ENCODE results near the gene RAC2. TPM values are rescaled to one million over a fixed set of nuclear protein-coding genes. Genes with fewer than 3 reads are reported as not detected.

Gene RAC2
- total RNA-seq, 1 experiment from 2014 or later = 9.4 TPM

DNA sequence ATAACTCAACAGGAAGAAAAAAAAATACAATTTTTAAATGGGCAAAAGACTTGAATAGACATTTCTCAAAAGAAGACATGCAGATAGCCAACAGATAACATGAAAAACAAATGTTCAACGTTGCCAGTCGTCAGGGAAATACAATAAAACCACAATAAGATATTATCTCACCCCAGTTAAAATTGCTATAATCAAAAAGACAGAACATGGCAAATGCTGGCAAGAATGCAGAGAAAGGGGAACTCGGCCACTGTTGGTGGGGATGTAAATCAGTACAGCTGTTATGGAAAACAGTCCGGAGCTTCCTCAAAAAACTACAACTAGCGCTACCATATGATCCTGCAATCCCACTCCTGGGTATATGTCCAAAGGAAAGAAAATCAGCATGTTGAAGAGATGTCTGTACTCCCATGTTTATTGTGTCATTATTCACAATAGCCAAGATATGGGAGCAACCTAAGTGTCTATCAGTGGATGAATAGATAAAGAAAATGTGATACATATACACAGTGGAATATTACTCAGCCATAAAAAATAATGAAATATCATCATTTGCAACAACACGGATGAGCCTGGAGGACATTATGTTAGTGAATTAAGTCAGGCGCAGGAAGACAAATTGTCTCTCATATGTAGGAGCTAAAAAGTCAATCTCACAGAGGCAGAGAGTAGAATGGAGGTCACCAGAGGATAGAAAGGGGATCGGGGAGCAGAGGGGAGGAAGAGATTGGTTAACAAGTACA is 26.0 kb upstream of the RAC2 start:
- Histone ChIP-seq H3K36me3 (replicated peaks; ENCODE audit: control insufficient read depth, insufficient read depth, low read length) (no peaks in the 10 kb centered on the region), H3K4me3 (ENCODE audit: insufficient read depth, low read depth, low read length) (no peak overlapping the region), H3K27me3 (ENCODE audit: control insufficient read depth, insufficient read depth, low read length) (no peaks in the 10 kb centered on the region)
- DNase-seq = no peak

DNA sequence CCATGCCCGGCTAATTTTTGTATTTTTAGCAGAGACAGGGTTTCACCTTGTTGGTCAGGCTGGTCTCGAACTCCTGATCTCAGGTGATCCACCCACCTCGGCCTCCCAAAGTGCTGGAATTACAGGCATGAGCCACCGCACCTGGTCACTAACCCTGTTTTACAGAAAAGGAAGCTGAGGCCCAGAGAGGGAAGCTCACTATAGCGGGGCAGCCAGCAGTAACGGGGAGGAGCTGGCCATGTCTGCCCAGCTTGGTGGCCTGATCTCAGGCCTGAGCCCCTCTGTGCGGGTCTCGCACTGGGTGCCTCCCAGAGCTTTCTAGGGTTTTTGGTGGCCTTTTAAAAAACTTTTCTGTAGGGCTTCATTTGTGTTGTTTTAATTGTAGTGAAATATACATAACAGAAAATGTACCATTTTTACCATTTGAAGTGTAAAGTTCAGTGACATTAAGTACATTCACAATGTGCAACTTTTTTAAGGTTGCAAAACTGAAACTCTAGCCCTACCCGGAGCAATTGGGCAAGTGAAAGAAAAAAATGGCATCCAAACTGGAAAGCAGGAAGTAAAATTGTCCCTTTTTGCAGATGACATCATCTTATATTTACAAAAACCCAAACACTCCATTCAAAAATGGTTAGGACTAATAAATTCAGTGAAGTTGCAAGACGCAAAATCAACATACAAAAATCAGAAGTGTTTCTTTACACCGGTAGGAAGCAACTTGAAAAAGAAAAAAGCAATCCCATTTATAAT is 23.8 kb upstream of the RAC2 start:
- H3K36me3 ChIP-seq (replicated peaks; ENCODE audit: control insufficient read depth, insufficient read depth, low read length) = no peaks in the 10 kb centered on the region
- H3K27me3 ChIP-seq (ENCODE audit: control insufficient read depth, insufficient read depth, low read length) = no peaks in the 10 kb centered on the region
- H3K4me3 ChIP-seq (ENCODE audit: insufficient read depth, low read depth, low read length) = no peak overlapping the region
- no peak for DNase-seq

DNA sequence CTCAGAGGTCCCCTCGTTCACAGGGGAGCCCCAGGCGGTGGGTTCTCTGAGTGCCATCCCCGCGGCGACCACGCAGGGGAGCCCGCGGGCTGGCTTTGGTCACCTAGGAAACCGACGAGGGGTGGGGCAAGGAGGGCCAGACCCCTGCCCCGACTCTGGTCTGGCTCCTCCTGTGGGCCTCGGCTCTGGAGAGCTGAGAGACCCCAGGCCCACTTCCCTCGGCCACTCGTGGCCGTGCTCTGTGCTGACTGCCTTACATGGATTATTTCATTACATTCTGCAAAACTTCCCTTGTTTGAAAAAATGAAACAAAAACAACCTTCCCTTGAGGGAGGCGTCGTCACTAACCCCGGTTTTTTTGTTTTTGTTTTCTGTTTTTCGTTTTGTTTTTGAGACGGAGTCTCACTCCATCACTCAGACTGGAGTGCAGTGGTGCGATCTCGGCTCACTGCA is 23.1 kb upstream of the RAC2 start:
- Histone ChIP-seq H3K36me3 (replicated peaks; ENCODE audit: control insufficient read depth, insufficient read depth, low read length) (no peaks in the 10 kb centered on the region), H3K4me3 (ENCODE audit: insufficient read depth, low read depth, low read length) (no peak overlapping the region), H3K27me3 (ENCODE audit: control insufficient read depth, insufficient read depth, low read length) (no peaks in the 10 kb centered on the region; the same call in 1 of the 2 replicates)
- DNase-seq = peak; percentile 96

DNA sequence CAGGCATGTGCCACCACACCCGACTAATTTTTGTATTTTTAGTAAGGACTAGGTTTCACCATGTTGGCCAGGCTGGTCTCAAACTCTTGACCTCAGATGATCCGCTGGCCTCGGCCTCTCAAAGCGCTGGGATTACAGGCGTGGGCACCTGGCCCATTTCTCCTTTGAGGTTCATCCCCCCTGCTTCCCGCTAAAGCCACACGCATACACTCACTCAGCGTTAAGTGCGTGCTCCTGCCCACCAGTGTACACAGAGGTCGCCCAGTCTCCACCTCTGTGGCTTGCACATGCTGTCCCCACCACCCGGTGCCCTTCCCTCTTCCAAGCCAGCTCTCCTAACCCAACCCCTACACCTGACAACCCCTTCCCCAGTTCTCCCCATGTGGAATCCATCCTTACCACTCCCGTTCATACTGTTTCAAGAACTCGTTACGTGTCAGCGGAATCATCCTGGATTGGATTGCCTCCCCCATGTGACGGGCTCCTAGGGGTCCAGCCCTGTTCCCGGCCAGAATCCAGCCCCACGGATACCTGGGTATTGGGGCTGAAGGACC is 22.6 kb upstream of the RAC2 start:
- DNase-seq = no peak
- Histone ChIP-seq H3K4me3 (ENCODE audit: insufficient read depth, low read depth, low read length) (no peak overlapping the region), H3K27me3 (ENCODE audit: control insufficient read depth, insufficient read depth, low read length) (no peaks in the 10 kb centered on the region; the same call in 1 of the 2 replicates), H3K36me3 (replicated peaks; ENCODE audit: control insufficient read depth, insufficient read depth, low read length) (no peaks in the 10 kb centered on the region)

DNA sequence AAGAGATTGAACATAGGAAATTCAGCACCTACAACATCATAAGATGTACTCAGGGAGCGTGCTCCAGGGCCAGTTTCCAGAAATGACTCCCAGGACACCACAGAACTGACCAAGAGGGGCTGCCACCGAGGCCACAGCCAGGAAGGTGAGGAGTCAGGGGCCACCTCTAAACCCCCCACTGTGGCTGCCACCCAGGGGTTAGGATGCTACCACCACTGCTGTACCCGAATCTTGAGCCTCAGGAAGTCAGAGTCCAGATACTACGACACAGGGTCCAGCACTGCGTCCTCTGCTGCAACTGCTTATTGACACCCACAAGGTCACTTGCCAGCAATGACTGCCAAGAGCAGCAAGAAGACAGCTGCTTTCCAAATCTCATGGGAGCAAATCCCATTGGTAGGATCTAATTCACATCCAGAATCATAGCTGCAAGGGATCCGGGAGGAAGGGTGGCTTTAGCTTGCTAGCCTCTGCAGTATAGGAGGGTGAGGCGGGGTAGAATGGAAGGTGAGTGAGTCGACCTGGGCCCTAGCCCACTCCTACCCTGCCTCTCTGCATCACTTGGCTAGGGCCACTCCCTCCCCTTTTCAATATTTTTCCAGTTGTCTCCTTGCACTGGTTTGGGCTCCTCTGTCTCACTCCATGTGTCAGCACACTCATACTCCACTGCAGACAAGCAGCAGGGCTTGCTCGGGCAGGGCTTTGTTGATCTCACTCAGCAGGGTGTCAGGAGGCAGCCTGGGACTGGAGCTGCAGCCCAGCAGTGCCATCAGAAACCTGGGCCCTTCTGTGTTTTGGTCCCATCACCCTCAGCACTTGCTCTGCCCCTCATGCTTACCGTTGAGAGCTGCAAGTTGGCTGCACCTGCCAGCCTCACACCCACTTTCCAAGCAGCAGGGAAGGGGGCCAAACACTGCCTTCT is 20.2 kb upstream of the RAC2 start:
- no peak for DNase-seq
- Histone ChIP-seq H3K4me3 (ENCODE audit: insufficient read depth, low read depth, low read length) (no peak overlapping the region), H3K36me3 (replicated peaks; ENCODE audit: control insufficient read depth, insufficient read depth, low read length) (no peaks in the 10 kb centered on the region), H3K27me3 (ENCODE audit: control insufficient read depth, insufficient read depth, low read length) (peaks cover 2% of the 10 kb centered on the region)

DNA sequence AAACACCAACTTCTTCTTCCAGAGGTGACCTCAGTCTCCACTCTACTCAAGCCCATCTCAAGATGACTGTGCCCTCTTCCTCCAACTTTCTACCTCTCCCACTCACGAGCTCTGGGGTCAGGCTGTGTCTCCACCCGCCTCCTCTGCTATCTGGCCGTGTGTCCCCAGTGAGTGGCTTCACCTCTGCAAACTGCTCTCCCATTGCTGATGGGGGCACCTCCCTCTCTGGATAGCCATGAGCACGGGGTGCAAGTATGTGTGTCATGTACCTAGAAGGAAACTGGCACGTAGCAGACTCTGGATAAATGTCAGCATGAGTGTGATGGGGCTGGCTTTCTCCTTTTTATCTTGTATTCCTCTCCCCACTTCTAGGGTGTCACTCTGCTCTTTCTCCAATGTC is 18.3 kb upstream of the RAC2 start:
- Histone ChIP-seq H3K4me3 (ENCODE audit: insufficient read depth, low read depth, low read length) (no peak overlapping the region), H3K27me3 (ENCODE audit: control insufficient read depth, insufficient read depth, low read length) (peaks cover 2% of the 10 kb centered on the region), H3K36me3 (replicated peaks; ENCODE audit: control insufficient read depth, insufficient read depth, low read length) (no peaks in the 10 kb centered on the region)
- no peak for DNase-seq

DNA sequence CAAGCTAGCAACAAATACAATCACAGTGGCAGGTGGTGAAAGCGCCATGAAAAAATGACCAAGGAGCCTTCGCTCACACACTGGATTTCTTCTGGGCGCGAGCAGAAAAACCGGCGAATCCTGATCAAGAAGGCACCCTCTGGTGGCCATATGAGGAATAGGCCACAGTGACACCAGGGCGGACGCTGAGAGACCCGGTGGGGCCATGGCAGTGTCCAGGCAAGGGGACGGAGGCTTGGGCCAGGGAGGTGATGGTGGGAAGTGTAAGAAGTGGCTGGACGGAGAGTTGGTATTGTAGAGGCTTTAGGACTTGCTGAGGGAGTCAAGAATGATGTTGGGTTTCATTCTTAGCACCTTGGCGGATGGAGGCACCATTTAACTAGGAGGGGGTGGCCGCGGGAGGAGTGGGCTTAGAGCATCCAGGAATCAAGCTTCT is 16.9 kb upstream of the RAC2 start:
- peak; percentile 88 for DNase-seq
- Histone ChIP-seq H3K4me3 (ENCODE audit: insufficient read depth, low read depth, low read length) (no peak overlapping the region), H3K27me3 (ENCODE audit: control insufficient read depth, insufficient read depth, low read length) (peaks cover 2% of the 10 kb centered on the region), H3K36me3 (replicated peaks; ENCODE audit: control insufficient read depth, insufficient read depth, low read length) (no peaks in the 10 kb centered on the region)

DNA sequence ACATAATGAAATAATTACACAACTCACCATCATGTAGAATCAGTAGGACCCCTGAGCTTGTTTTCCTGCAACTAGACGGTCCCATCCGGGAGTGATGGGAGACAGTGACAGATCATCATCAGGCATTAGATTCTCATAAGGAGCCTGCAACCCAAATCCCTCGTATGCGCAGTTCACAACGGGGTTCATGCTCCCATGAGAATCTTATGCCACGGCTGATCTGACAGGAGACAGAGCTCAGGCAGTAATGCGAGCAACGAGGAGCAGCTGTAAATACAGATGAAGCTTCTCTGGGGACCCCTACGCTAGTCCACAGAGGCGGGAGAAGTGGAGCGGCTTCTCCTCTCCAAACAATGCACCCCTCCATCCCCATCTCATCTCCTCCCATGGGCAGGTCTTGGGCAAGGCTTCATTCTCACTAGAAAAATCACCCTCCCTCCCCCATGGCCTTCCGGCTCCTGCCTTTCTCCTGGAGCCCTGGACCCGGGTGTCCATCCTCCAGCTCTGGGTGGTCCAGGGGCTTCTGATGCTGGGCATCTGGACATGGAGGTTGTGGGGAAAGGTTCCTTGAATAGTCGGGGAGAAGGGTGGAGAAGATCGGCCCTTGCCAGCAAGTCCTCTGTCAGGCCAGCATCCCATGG is 16.2 kb upstream of the RAC2 start:
- peaks cover 2% of the 10 kb centered on the region for H3K27me3 ChIP-seq (ENCODE audit: control insufficient read depth, insufficient read depth, low read length)
- DNase-seq = no peak
- no peaks in the 10 kb centered on the region for H3K36me3 ChIP-seq (replicated peaks; ENCODE audit: control insufficient read depth, insufficient read depth, low read length)
- no peak overlapping the region for H3K4me3 ChIP-seq (ENCODE audit: insufficient read depth, low read depth, low read length)

DNA sequence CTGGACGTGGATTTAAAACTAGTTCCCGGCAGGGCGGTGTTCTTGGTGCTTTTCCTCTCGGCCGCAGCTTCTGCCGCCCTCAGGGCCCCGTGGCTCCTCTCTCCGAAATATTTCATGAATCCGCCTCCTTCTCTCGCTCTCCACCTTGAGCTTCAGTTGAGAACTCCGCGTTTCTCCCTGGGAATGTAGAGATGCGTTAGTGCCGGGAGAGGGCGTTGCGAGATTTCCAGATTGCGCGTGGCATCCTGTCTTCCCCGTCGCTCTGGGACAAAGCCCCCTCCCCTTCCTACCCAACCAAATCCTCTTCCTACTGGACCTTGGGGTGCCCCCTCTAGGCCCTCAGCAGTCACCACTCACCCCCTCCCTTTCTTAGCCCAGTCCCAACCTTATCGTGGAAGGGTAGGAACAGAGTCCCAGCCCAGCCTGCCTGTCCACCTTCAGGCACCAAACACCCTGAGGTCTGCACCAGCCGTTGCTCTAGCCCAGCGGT is 15.5 kb upstream of the RAC2 start:
- no peak overlapping the region for H3K4me3 ChIP-seq (ENCODE audit: insufficient read depth, low read depth, low read length)
- DNase-seq = peak; percentile 67
- peaks cover 2% of the 10 kb centered on the region for H3K27me3 ChIP-seq (ENCODE audit: control insufficient read depth, insufficient read depth, low read length)
- no peaks in the 10 kb centered on the region for H3K36me3 ChIP-seq (replicated peaks; ENCODE audit: control insufficient read depth, insufficient read depth, low read length)

DNA sequence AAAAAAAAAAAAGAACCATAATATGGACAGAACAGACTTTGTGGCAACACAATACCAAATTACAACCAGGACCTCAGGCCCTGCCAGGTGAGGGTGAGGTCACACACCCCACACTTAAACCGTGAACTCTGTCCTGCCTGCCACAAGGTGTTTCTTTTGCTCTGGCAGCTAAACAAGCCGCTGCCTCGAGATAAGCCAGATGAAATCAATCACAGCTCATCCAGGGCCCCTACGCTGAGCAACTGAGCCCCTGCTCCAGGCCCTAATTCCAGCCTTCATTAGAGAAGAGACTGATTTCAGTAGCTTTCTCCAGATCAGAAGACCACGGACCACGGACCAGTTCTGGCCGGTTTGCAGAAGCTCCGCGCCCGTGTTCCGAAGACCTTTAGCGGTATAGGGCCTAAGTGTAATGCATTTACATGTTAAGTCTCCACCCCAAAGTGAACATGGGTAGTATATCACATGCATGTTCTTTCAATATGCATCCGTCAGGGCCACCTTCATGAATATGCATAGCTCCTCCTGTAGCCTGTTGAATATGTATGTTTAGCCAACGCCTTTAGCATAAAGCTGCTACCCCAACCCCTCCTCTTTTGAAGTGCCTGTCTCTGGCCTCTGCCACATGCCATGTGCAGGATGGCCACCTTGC is 14.8 kb upstream of the RAC2 start:
- H3K27me3 ChIP-seq (ENCODE audit: control insufficient read depth, insufficient read depth, low read length) = peaks cover 2% of the 10 kb centered on the region
- H3K4me3 ChIP-seq (ENCODE audit: insufficient read depth, low read depth, low read length) = no peak overlapping the region
- no peak for DNase-seq
- H3K36me3 ChIP-seq (replicated peaks; ENCODE audit: control insufficient read depth, insufficient read depth, low read length) = no peaks in the 10 kb centered on the region

DNA sequence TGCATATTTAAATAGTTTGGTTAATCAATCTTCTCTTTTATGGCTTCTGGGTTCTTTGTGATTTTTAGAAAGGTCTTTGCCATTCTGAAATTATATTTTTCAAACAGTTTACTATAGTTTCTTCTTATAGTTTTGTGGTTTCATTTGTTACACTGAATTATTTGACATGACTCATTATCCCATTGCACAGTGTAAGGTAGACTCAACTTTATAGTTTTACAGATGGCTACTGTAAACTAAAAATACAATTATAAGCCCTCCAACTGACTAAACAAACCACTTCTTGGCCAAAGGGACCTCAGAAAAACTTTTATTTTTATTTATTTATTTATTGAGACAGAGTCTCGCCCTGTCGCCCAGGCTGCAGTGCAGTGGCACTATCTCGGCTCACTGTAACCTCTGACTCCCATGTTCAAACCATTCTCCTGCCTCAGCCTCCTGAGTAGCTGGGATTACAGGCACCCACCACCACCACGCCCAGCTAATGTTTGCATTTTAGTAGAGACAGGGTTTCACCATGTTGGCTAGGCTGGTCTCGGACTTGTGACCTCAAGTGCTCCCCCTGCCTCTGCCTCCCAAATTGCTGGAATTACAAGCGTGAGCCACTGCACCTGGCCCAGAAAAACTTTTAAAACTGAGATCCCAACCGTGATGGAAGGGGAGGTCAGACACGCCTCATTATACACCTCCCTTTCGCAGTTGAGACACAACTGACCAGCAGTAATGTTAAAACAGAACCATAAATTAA is 14.1 kb upstream of the RAC2 start:
- H3K4me3 ChIP-seq (ENCODE audit: insufficient read depth, low read depth, low read length) = no peak overlapping the region
- peaks cover 2% of the 10 kb centered on the region for H3K27me3 ChIP-seq (ENCODE audit: control insufficient read depth, insufficient read depth, low read length)
- no peak for DNase-seq
- no peaks in the 10 kb centered on the region for H3K36me3 ChIP-seq (replicated peaks; ENCODE audit: control insufficient read depth, insufficient read depth, low read length)

DNA sequence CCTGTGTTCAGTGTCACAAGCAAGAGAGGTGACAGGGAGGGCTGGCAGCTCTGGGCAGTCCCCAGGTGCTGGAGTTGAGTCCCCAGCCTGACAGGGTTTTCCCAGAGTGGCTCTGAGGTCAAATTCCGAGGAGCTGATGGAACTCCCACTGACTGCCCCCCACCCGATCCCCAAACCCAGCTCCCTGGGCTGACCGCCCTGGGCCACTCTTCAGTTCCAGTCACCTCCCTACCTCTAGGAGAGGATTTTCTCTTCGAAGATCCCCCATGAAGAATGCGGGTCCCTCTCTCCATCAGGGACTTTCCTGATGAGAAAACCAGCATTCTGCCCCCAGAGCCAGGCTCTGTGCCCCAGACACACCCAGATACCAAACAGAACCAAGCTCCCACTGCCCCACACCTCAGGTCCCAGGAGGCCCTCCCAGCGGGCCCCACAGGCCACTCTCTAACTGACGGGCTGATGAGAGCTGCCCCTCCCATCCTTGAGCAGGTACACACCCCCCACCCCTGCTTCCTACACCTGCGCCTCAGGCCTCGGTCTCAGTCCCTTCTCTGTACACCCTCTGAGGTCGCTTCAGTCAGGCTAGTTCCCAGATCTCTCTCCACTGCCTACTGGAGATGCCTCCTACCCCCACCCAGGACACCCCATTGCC is 12.1 kb upstream of the RAC2 start:
- DNase-seq = no peak

More for the DNA sequence above, 12.1 kb upstream of the RAC2 start:
- H3K27me3 ChIP-seq (ENCODE audit: control insufficient read depth, insufficient read depth, low read length) = peaks cover 2% of the 10 kb centered on the region
- no peaks in the 10 kb centered on the region for H3K36me3 ChIP-seq (replicated peaks; ENCODE audit: control insufficient read depth, insufficient read depth, low read length)
- no peak overlapping the region for H3K4me3 ChIP-seq (ENCODE audit: insufficient read depth, low read depth, low read length)

Measured in H7 (cell line).